K562 (cell line): ENCODE results near the gene GSTM2. TPM values are rescaled to one million over a fixed set of nuclear protein-coding genes. Genes with fewer than 3 reads are reported as not detected.
A peak's percentile ranks its signal among the peaks of the same experiment; 100 is the strongest.

Experiments used
- CBX2 ChIP-seq: fragments of 200-600 bp; sonication (generic); IDR thresholded peaks from one replicate; pipeline ENCODE4 v1.6.1; 2012; ENCODE audit warnings: mild to moderate bottlenecking, low read length, inconsistent platforms; ENCODE audit not compliant: insufficient read depth, poor library complexity, severe bottlenecking
- HMG20B ChIP-seq: fragments of 250-450 bp; sonication (Bioruptor Pico); IDR thresholded peaks from 2 replicates; pipeline ENCODE4 v1.5.0; 2021; ENCODE audit warnings: mild to moderate bottlenecking
- MYC ChIP-seq, 2 experiments: fragments of 250-450 bp in 1 of 2; sonication (Bioruptor Pico) in 1 of 2; IDR thresholded peaks; 2 replicates each; pipeline versions ENCODE4 v1.5.1 to v1.6.1; 2012 to 2021; ENCODE audit warnings: low read depth in 2 of 2, borderline replicate concordance in 1 of 2, improper control_type of control experiment in 1 of 2, low read length in 1 of 2, mild to moderate bottlenecking in 1 of 2, moderate library complexity in 1 of 2
- ZBTB33 ChIP-seq: sonication (generic); formaldehyde crosslinking; IDR thresholded peaks from 2 replicates; pipeline ENCODE4 v1.8.1; 2023; ENCODE audit warnings: mild to moderate bottlenecking, missing genetic modification reagents
- ZNF224 ChIP-seq: sonication (generic); formaldehyde crosslinking; IDR thresholded peaks from 2 replicates; pipeline ENCODE4 v1.8.0; 2022; ENCODE audit warnings: mild to moderate bottlenecking, missing genetic modification reagents
- ZNF583 ChIP-seq: fragments of 250-450 bp; sonication (Bioruptor Pico); IDR thresholded peaks from 2 replicates; pipeline ENCODE4 v1.4.0; 2020
- polyA plus RNA-seq, 8 experiments: library from polyadenylated mRNA; depleted of rRNA in 4 of 8; stranded (reverse) in 5 of 8; unstranded in 3 of 8; fragments of >200 nt; fragmentation: Nextera tagmentation in 2 of 8; fragmentation: Illumina TruSeq in 1 of 8; extraction: Ambion mirVana in 2 of 8; extraction: Trizol in 1 of 8; gene quantifications; 2 replicates each; pipeline versions ENCODE4 v1.2.1 to v1.2.3, GENCODE V29; 2011 to 2014; ENCODE audit warnings: inconsistent platforms in 1 of 8, missing spikeins in 1 of 8
- total RNA-seq, 7 experiments: library from RNA; depleted of rRNA in 6 of 7; stranded (reverse); fragments of >200 nt in 6 of 7; fragmentation: Illumina TruSeq in 2 of 7; extraction: Trizol in 2 of 7; gene quantifications; 2 replicates each; pipeline versions ENCODE4 v1.2.1 to v1.2.3, GENCODE V29; 2011 to 2021; ENCODE audit warnings: low replicate concordance in 1 of 7

GSTM2 gene
- total and polyA plus RNA-seq, 9 of the 15 experiments (the other 6 are each of a cell fraction or from before 2014, with no cell fraction given), result 1.6 to 15.1 (median 6.8) TPM

GRCh38 chr1:109630898-109631512, 36.9 kb upstream of the GSTM2 start (continued):
- peak; percentile 75 for TF ChIP-seq ZBTB33
- TF ChIP-seq ZNF224 (CRISPR knock-in tag), result no peak
- TF ChIP-seq ZNF583, result no peak
- TF ChIP-seq HMG20B (CRISPR knock-in tag), result no peak
- no peak for TF ChIP-seq CBX2
- TF ChIP-seq MYC (IDR thresholded peaks at IDR 0.05; ENCODE audit: low read depth, low read length), result no peak
- no peak for TF ChIP-seq MYC (CRISPR knock-in tag; IDR thresholded peaks at IDR 0.05; ENCODE audit: borderline replicate concordance, low read depth)
- TF ChIP-seq, all 486 proteins: peak for 5
